Uterus (tissue), 2 donors: ENCODE results near the gene CMTM3.

ENCODE experiments used
- POLR2A ChIP-seq, 2 donors: fragments of 450-650 bp; IDR thresholded peaks; one replicate each; pipeline ENCODE4 v1.6.1; 2016; ENCODE audit warnings: antibody characterized with exemption in 2 of 2, mild to moderate bottlenecking in 1 of 2, moderate library complexity in 1 of 2
- TF ChIP-seq, protein P1 (sequence below), 4 experiments: fragments of 200-600 bp in 2 of 4; fragments of 450-650 bp in 2 of 4; sonication (generic) in 2 of 4; IDR thresholded peaks; one replicate each; pipeline ENCODE4 v1.5.1; 2016 to 2019; ENCODE audit warnings: antibody characterized with exemption in 4 of 4, mild to moderate bottlenecking in 2 of 4, moderate library complexity in 1 of 4

DNA sequence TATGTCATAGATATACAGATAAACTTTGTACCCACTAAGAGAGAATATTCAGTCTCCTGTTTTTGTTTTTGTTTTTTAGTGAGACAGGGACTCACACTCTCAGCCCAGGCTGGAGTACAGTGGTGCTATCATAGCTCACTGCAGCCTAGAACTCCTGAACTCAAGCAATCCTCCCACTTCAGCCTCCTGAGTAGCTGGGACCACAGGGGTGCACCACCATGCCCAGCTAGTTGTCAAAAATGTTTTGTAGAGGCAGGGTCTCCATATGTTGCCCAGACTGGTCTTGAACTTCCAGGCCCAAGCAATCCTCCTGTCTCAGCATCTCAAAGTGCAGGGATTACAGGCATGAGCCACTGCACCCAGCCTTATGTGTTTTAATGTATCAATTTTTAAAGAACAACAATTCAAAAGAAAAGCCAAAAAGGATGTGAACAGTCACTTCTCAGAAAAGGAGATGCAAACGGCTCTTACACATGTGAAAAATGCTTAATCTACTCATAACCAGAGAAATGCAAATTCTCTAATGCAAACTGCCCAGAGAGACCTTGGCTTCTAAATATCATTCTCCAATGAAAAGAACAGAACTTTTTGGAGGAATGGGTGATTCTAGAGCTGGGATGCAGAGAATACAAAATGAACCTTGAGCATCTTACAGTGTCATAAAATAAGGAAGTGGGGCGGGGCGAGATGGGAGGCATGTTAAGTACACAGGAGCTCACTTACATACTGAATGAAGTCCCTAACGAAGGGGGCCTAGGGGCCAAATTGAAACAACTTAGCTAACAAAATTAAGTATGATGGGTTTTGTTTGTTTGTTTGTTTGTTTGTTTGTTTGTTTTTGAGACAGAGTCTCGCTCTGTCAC lies 7.3 kb upstream of the CMTM3 start:
- TF ChIP-seq, protein P1, sequence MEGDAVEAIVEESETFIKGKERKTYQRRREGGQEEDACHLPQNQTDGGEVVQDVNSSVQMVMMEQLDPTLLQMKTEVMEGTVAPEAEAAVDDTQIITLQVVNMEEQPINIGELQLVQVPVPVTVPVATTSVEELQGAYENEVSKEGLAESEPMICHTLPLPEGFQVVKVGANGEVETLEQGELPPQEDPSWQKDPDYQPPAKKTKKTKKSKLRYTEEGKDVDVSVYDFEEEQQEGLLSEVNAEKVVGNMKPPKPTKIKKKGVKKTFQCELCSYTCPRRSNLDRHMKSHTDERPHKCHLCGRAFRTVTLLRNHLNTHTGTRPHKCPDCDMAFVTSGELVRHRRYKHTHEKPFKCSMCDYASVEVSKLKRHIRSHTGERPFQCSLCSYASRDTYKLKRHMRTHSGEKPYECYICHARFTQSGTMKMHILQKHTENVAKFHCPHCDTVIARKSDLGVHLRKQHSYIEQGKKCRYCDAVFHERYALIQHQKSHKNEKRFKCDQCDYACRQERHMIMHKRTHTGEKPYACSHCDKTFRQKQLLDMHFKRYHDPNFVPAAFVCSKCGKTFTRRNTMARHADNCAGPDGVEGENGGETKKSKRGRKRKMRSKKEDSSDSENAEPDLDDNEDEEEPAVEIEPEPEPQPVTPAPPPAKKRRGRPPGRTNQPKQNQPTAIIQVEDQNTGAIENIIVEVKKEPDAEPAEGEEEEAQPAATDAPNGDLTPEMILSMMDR (IDR thresholded peaks at IDR 0.05) = no peak
- no peak for TF ChIP-seq POLR2A (IDR thresholded peaks at IDR 0.05)
